K562 treated with DMSO at 1 percent for 12 hours (cell line): ENCODE data around the gene STUB1. TPM values are rescaled to one million over a fixed set of nuclear protein-coding genes. Genes with fewer than 3 reads are reported as not detected.

Experiments used
- total RNA-seq: library from RNA; unstranded; fragments of 300-600 nt; gene quantifications from 2 replicates; pipeline ENCODE4 v1.2.3, GENCODE V29; 2022; ENCODE audit not compliant: insufficient read depth

STUB1 gene
- total RNA-seq, 1 experiment from 2014 or later: 108 TPM

Other genes starting within 250 kb of the STUB1 start
- 40.3 and 60.1 TPM in 2 replicates for gene CAPN15, start 152.7 kb upstream of the STUB1 start, total RNA-seq
- not detected in 2 replicates for gene PRR35, start 120.0 kb upstream of the STUB1 start, total RNA-seq
- gene NHLRC4, start 113.4 kb upstream of the STUB1 start, total RNA-seq: 8.4 and 8.5 TPM in 2 replicates
- 31.0 and 43.5 TPM in 2 replicates for gene PIGQ, start 110.4 kb upstream of the STUB1 start, total RNA-seq
- 26.5 and 38.7 TPM in 2 replicates for gene RAB40C, start 90.3 kb upstream of the STUB1 start, total RNA-seq
- 10.4 and 11.0 TPM in 2 replicates for gene WFIKKN1, start 49.4 kb upstream of the STUB1 start, total RNA-seq
- 95.4 and 142 TPM in 2 replicates for gene METTL26, start 44.1 kb upstream of the STUB1 start, total RNA-seq
- 62.3 and 95.4 TPM in 2 replicates for gene MCRIP2, start 38.6 kb upstream of the STUB1 start, total RNA-seq
- gene WDR90, start 31.0 kb upstream of the STUB1 start, total RNA-seq: 3.2 and 3.7 TPM in 2 replicates
- 131 and 154 TPM in 2 replicates for gene RHOT2, start 12.3 kb upstream of the STUB1 start, total RNA-seq
- 2.5 and 4.9 TPM in 2 replicates for gene RHBDL1, start 4.7 kb upstream of the STUB1 start, total RNA-seq
- gene JMJD8, start 3.9 kb downstream of the STUB1 start, total RNA-seq: 60.7 and 81.8 TPM in 2 replicates
- 21.7 and 24.9 TPM in 2 replicates for gene WDR24, start 10.0 kb downstream of the STUB1 start, total RNA-seq
- gene FBXL16, start 25.4 kb downstream of the STUB1 start, total RNA-seq: 2.5 and 3.3 TPM in 2 replicates
- 38.5 and 41.4 TPM in 2 replicates for gene METRN, start 34.7 kb downstream of the STUB1 start, total RNA-seq
- gene ANTKMT, start 40.7 kb downstream of the STUB1 start, total RNA-seq: 53.9 and 76.5 TPM in 2 replicates
- gene CCDC78, start 46.0 kb downstream of the STUB1 start, total RNA-seq: 1.7 and 2.0 TPM in 2 replicates
- gene HAGHL, start 46.7 kb downstream of the STUB1 start, total RNA-seq: 15.9 and 18.7 TPM in 2 replicates
- 33.1 and 44.1 TPM in 2 replicates for gene CIAO3, start 60.6 kb downstream of the STUB1 start, total RNA-seq
- gene MSLN, start 80.3 kb downstream of the STUB1 start, total RNA-seq: not detected in 2 replicates
- gene RPUSD1, start 108.0 kb downstream of the STUB1 start, total RNA-seq: 40.4 and 44.0 TPM in 2 replicates
- gene CHTF18, start 108.2 kb downstream of the STUB1 start, total RNA-seq: 28.6 and 57.6 TPM in 2 replicates
- gene GNG13, start 120.3 kb downstream of the STUB1 start, total RNA-seq: not detected in 2 replicates